GM20000 (cell line): ENCODE data around the gene SH2D1B.

ENCODE experiments used
- DNase-seq: peaks from one replicate; pipeline ENCODE4 v3.0.0; 2012; ENCODE audit warnings: low spot score
- TF ChIP-seq, protein P1 (sequence below): IDR thresholded peaks from 2 replicates; pipeline ENCODE4 v1.5.1; 2012; ENCODE audit warnings: mild to moderate bottlenecking, control low read depth; ENCODE audit errors: extremely low read depth, missing control alignments

The SH2D1B gene

DNA sequence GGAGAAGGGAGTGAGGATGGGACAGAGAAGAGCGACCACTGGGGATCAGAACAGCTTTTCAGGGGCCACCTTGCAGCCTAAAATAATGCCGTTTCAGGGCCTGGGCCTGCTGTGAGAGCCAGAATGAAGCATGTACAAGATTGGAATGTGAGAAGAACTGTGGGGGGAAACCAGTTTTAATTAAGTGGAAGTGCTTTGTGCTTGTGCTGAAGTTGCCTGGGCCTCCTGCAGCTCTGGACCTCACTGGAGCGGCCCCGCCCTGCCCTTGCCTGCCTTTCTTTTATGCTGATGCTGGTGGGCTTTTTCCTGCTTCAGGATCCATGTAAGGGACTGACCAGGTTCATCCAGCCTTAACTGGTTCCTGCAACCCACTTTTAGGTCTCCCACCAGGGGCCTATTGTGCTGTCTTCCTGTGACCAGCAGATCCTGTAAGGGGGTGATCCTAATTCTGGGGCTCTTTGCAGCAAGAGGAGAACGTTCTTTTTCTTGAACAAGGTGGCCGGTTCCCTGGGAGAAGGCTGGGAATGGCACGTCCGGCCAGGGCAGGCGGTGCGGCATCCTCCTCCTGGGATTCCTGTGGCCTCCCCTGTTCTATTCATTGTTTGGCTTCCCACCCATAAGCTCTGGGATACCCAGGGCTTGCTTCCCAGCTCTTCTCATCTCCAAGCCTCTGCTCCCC lies 27.2 kb downstream of the SH2D1B start:
- no peak for DNase-seq
- TF ChIP-seq, protein P1, sequence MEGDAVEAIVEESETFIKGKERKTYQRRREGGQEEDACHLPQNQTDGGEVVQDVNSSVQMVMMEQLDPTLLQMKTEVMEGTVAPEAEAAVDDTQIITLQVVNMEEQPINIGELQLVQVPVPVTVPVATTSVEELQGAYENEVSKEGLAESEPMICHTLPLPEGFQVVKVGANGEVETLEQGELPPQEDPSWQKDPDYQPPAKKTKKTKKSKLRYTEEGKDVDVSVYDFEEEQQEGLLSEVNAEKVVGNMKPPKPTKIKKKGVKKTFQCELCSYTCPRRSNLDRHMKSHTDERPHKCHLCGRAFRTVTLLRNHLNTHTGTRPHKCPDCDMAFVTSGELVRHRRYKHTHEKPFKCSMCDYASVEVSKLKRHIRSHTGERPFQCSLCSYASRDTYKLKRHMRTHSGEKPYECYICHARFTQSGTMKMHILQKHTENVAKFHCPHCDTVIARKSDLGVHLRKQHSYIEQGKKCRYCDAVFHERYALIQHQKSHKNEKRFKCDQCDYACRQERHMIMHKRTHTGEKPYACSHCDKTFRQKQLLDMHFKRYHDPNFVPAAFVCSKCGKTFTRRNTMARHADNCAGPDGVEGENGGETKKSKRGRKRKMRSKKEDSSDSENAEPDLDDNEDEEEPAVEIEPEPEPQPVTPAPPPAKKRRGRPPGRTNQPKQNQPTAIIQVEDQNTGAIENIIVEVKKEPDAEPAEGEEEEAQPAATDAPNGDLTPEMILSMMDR: no peak

DNA sequence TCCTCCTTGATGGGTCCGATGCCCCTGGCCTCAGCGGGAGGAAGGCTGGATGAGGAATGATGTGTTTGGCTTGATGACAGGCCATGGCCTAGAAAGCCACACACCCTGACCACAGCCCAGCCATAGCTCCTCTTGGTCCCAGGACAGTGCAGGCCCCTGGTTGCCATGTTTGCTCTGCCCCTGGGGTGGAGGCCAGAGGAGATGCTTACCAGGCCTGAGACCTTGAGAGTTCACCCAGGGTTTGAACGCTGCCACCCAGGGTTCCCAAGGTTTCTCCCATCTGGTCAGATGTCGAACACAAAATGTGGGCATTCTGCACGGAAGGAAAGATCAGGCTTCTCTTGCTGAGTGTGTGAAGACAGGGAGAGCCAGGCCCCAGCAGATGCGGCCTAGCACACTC lies 27.8 kb downstream of the SH2D1B start:
- TF ChIP-seq, protein P1: no peak

DNA sequence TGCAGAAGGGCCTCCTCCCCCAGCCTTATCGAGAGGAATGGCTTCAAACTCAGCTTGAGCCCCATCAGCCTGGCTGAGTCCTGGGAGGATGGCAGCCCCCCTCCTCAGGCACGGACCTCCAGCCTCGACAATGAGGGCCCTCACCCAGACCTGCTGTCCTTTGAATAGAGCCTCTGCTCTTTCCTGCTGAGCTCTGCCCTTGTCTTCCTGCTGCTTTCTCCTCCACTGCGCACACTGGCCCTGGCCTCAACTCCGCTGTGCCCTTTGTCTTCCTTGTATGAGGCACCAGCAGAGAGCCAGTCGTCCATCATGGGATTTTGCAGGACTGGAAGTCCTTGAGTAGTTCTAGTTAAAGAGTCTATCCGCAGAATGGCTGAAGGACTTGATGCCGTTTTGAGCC lies 28.4 kb downstream of the SH2D1B start:
- TF ChIP-seq, protein P1: no peak
- no peak for DNase-seq

More for the DNA sequence above, 27.8 kb downstream of the SH2D1B start:
- no peak for DNase-seq

DNA sequence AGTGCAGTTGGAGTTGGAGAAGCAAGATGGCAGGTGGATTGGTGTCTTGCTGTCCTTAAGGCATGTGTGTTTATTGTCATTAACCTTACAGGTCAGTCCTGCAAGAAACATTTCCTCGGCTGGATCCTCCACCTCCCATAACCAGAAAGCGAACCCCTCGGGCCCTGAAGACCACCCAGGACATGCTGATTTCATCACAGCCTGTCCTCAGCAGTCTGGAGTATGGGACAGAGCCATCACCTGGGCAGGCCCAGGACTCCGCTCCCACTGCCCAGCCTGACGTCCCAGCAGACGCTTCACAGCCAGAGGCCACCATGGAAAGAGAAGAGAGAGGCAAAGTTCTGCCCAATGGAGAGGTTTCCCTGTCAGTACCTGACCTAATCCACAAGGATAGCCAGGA lies 28.8 kb downstream of the SH2D1B start:
- DNase-seq: no peak
- TF ChIP-seq, protein P1: no peak

DNA sequence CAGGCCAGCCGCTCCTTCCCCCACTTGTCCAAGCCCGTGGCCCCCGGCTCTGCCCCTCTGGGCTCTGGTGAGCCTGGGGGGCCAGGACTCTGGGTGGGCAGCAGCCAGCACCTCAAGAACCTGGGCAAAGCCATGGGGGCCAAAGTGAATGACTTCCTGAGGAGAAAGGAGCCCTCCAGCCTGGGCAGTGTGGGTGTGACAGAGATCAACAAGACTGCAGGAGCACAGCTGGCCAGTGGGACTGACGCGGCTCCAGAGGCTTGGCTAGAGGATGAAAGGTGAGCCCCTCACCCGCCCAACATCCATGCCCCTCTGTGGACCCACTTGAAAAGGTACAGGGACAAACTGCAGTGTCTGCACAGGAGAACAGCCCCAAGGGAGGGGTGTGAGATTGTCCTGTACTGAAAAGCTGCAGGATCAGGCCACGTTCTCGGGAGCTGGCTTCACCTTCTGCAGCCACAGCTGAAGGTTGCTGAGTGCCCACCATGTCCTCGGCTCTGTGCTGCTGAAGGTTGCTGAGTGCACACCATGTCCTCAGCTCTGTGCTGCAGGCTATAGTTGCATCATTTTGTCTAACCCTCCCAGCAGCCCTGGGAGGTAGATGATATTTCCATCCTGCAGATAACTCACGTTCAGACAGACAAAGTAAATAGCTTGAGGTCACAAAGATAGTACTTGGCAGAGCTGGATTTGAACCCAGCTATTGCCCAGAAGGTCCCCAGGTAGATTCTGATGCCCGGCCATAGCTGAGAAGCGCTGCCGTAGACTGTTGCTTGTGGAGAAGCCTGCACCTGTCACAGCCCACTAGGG lies 29.8 kb downstream of the SH2D1B start:
- DNase-seq: no peak
- TF ChIP-seq, protein P1: no peak

DNA sequence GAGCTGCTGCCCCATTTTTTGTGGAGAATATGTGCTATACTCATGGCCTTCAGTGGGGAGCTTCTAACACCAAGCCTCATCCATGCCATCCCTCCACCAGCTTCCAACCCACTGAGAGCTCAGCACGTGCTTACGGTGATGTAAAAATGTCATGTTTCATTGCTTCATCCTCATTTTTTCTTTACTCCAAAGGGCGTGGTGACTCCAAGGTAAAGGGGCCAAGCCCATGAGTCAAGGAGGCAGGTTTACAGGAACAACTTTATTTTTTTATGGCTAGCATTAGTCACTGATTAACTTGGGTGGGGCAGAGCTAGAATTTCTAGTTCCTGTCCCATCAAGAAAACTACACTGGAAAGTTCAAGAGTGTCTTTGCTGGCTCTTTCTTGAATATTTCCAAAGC lies 30.6 kb downstream of the SH2D1B start, which contains the start of gene C1orf226:
Gene C1orf226, plus strand, starts transcription at position 346 of the 400 bp plus-strand sequence. CDS start 174 bp downstream, outside the sequence.
- DNase-seq: no peak

More for the DNA sequence above, 30.6 kb downstream of the SH2D1B start, which contains the start of gene C1orf226:
- TF ChIP-seq, protein P1: no peak
